G401 (cell line): Measurements from ENCODE around the gene KLLN. TPM values are rescaled to one million over a fixed set of nuclear protein-coding genes. Genes with fewer than 3 reads are reported as not detected.

ENCODE experiments used
- DNase-seq: peaks from one replicate; pipeline ENCODE4 v3.0.0-alpha.2; 2015; ENCODE audit warnings: low spot score
- in situ Hi-C: cut with HindIII; loops from 2 replicates; pipeline ENCODE4 v1.10.0; 2016; ENCODE audit warnings: low sequenced_read_pairs, mixed read lengths
- total RNA-seq: library from RNA; depleted of rRNA; stranded (reverse); fragments of >200 nt; shearing (Covaris generic); gene quantifications from 2 replicates; pipeline ENCODE4 v1.2.3, GENCODE V29; 2014; rRNA removed

KLLN gene
- total RNA-seq, 1 experiment from 2014 or later: 0.75 TPM

GRCh38 chr10:87816163-87816897 is 47.0 kb downstream of the KLLN start:
- DNase-seq: no peak
- in situ Hi-C loops: no loop called here

Other genes starting within 250 kb of the KLLN start
- gene PAPSS2, start 203.7 kb downstream of the KLLN start, total RNA-seq: not detected in 2 replicates
- 25.2 and 37.9 TPM in 2 replicates for gene ATAD1, start 45.3 kb downstream of the KLLN start, total RNA-seq
- 19.6 and 24.5 TPM in 2 replicates for gene PTEN, start 92 bp upstream of the KLLN start, total RNA-seq